ENCODE results near the gene GFPT2. TPM values are rescaled to one million over a fixed set of nuclear protein-coding genes. Genes with fewer than 3 reads are reported as not detected.

The GFPT2 gene
- total RNA-seq, 1 donor from 2014 or later = 2.4 TPM

DNA sequence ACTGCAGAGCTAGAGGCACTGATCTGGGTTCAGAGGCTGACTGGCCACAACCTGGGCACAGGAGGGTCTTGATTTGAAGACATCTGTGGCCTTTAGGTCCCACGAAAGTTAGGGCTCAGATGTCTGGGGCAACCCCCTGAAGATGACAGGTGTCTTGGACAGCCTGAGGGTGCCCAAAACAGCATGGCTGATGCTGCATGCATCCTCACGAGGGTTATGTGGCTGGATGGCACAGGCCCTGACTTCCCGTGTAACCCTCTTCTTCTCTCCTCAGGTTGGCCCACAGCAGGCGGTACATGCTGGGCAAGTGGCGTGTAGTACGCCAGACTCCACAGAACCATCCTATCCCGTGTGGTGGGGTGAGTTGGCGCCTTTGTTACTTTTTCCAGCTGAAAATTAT is 29.8 kb upstream of the GFPT2 start:
- no peak for DNase-seq (ENCODE audit: low read depth)
- TF ChIP-seq, protein P1, sequence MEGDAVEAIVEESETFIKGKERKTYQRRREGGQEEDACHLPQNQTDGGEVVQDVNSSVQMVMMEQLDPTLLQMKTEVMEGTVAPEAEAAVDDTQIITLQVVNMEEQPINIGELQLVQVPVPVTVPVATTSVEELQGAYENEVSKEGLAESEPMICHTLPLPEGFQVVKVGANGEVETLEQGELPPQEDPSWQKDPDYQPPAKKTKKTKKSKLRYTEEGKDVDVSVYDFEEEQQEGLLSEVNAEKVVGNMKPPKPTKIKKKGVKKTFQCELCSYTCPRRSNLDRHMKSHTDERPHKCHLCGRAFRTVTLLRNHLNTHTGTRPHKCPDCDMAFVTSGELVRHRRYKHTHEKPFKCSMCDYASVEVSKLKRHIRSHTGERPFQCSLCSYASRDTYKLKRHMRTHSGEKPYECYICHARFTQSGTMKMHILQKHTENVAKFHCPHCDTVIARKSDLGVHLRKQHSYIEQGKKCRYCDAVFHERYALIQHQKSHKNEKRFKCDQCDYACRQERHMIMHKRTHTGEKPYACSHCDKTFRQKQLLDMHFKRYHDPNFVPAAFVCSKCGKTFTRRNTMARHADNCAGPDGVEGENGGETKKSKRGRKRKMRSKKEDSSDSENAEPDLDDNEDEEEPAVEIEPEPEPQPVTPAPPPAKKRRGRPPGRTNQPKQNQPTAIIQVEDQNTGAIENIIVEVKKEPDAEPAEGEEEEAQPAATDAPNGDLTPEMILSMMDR (conservative IDR thresholded peaks at IDR 0.05; ENCODE audit: low read depth, low read length) = no peak

DNA sequence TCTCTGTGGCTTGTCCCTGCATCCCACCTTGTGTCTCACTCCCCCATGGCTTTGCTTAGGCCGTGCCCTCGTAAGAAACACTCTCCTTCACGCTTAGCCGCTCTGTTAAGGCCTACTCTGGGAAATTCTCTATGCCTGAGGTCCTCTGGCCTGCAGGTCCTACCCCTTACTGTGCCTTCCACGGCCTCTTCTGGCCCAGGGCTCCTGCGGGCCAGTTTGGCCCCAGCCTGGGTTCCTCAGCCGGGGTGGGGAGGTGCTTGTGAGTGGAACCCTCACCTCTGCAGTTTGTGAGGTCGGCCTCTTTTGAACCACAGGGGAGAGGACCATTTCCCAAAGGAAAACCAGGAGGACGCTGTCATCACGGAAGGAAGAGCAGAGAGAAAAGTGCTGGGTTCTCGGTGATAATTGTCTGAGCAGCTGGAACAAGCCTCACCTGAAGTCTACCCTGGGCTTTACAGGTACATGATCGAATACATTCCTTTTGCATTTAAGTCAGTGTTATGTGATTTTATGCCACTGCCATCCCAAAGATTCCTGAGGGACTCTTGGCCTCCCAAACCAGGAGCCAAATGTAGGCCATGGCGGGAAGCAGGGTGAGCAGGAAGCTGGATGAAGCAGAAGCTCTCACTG is 28.8 kb upstream of the GFPT2 start:
- TF ChIP-seq, protein P1 (conservative IDR thresholded peaks at IDR 0.05; ENCODE audit: low read depth, low read length) = no peak
- no peak for DNase-seq (ENCODE audit: low read depth)
- no peak overlapping the region for H3K4me3 ChIP-seq (ENCODE audit: low read depth, low read length)

More for the DNA sequence above, 29.8 kb upstream of the GFPT2 start:
- H3K4me3 ChIP-seq (ENCODE audit: low read depth, low read length) = no peak overlapping the region

DNA sequence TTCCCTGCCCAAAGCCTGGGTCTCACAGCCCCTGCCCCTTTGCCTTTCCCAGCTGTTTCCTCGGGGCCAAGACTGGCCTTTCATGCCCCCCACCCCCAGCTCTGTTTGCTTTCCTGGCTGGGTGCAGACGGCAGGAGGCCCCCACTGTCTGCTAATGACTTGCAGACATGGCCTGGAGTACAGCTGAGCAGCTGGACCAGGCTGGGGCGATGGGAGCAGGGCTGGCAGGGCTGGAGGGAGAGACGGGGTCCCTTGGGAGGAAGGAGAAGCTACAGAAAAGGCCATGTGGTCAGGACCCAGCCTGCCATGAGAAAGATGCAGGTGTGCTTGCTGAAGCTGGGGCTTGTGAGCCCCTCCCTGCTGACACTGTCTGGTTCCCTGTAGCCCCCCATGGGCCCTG is 28.3 kb upstream of the GFPT2 start:
- DNase-seq (ENCODE audit: low read depth) = no peak
- TF ChIP-seq, protein P1 (conservative IDR thresholded peaks at IDR 0.05; ENCODE audit: low read depth, low read length) = no peak
- no peak overlapping the region for H3K4me3 ChIP-seq (ENCODE audit: low read depth, low read length)

DNA sequence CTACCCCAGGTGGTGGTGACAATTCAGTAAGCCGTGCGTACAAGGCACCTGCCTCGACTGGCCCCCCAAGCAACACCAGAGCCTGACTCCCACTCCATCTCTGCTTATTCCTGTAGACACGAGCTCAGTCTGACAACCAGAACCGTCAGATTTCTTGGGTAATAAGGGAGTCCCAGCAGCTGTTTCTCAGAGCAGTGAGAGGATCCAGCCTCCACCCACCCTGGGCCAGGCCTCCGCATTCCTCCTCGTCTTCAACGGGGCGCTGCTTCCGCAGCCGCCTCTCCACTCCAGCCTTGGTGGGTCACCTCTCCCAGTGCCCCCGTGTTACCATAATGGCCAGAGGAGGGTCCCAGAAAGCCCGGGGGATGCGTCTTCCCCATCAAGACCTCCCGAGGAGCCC is 27.7 kb upstream of the GFPT2 start:
- TF ChIP-seq, protein P1 (conservative IDR thresholded peaks at IDR 0.05; ENCODE audit: low read depth, low read length) = no peak
- no peak overlapping the region for H3K4me3 ChIP-seq (ENCODE audit: low read depth, low read length)
- no peak for DNase-seq (ENCODE audit: low read depth)

DNA sequence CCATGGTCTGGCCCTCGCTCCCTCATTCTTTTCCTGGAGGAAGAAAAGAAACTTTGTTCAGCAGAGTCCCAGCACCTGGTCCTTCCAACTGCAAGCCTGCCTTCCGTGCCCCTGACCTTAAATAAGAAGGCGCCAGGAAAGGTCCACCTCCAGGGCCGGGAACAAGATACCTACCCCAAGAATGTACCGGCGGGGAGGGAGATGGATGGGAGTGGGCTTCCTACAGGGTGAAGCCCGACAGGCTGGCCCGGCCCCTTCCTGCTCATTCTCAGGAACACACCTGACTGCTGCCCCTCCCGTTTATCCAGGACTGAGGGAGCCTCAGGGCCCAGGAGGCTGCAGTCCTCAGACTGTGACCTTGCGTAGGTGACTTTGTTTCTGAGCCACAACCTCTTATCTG is 27.3 kb upstream of the GFPT2 start:
- TF ChIP-seq, protein P1 (conservative IDR thresholded peaks at IDR 0.05; ENCODE audit: low read depth, low read length) = no peak
- no peak overlapping the region for H3K4me3 ChIP-seq (ENCODE audit: low read depth, low read length)
- no peak for DNase-seq (ENCODE audit: low read depth)

DNA sequence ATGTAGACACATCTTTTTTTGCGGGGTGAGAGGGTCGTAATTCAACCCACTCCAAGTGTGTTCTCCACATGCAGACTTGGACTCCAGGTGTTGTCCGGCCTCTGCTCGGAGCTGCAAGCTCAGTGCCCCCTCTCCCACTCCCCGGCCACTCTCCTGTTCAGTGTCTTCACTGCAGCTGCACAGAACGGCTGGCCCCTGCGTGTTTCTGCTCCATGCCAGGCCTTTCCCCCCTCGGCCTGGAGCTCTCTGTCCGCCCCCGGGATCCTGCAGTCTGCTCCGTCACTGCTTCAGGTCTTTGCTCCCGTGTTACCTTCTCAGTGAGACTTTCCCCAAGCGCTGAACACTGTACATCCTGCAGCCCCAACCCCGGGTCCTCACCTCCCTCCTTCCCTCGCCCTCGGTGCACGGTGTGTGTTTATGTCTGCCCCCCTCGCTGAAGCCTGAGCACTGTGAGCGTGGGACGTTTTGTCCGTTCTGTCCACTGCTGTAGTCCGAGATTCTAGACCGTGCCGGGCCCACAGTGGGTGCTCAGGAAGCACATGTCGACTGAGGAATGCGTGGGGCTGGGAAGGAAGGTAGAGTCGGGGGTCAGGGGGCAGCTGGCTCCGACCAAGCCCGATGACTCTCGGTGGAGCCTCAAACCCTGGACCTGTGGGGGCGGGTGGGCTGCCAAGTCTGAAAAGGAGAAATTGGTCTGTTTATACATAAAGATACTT is 26.4 kb upstream of the GFPT2 start:
- no peak overlapping the region for H3K4me3 ChIP-seq (ENCODE audit: low read depth, low read length)
- TF ChIP-seq, protein P1 (conservative IDR thresholded peaks at IDR 0.05; ENCODE audit: low read depth, low read length) = no peak
- DNase-seq (ENCODE audit: low read depth) = no peak

Measured in epithelial cell of proximal tubule (primary cell).